Psoas muscle (tissue), 8 donors: ENCODE results near the gene BCAS3. TPM values are rescaled to one million over a fixed set of nuclear protein-coding genes. Genes with fewer than 3 reads are reported as not detected.

ENCODE experiments used
- ATAC-seq, 4 donors: fragments of 200-7000 bp; cut with Tn5 transposase; one replicate each; pipeline ENCODE4 v1.9.1; 2020; ENCODE audit warnings: moderate library complexity in 3 of 4, mild to moderate bottlenecking in 2 of 4
- DNase-seq, 2 donors: peaks; one replicate each; pipeline ENCODE4 v3.0.0-alpha.2; 2020
- H3K27ac ChIP-seq: fragments of 200-600 bp; one replicate; pipeline ENCODE4 v1.8.0; 2022
- H3K27me3 ChIP-seq, 3 donors: fragments of 200-600 bp in 1 of 3; one replicate each; pipeline versions ENCODE4 v1.6.1 to v1.8.0; 2013 to 2022; ENCODE audit warnings: low read length in 2 of 3, mild to moderate bottlenecking in 2 of 3, moderate library complexity in 1 of 3; ENCODE audit not compliant: insufficient read depth in 3 of 3
- H3K36me3 ChIP-seq, 2 donors: fragments of 200-600 bp in 1 of 2; one replicate each; pipeline versions ENCODE4 v1.6.1 to v1.8.0; 2013 to 2022; ENCODE audit warnings: low read depth in 1 of 2, mild to moderate bottlenecking in 1 of 2, moderate library complexity in 1 of 2; ENCODE audit not compliant: insufficient read depth in 1 of 2
- H3K4me1 ChIP-seq: fragments of 200-600 bp; one replicate; pipeline ENCODE4 v1.8.0; 2022
- H3K4me3 ChIP-seq: fragments of 200-600 bp; one replicate; pipeline ENCODE4 v1.8.0; 2022; ENCODE audit warnings: mild to moderate bottlenecking
- H3K9me3 ChIP-seq: fragments of 200-600 bp; one replicate; pipeline ENCODE4 v1.8.0; 2022
- WGBS, 3 donors: extraction: QIAGEN DNeasy Blood & Tissue Kit; methylation state at CpG; one replicate each; pipeline versions ENCODE4 v1.1.6 to v1.1.7; 2013; 5-methylcytosine and 5-hydroxymethylcytosine counted together
- intact Hi-C, 2 donors: fragments of 100-400 bp; cut with DNase I; formaldehyde crosslinking; loops; one replicate each; pipeline versions ENCODE4 v1.11.0 to v1.14.2; 2022
- polyA plus RNA-seq, 3 donors: library from polyadenylated mRNA; stranded (reverse); fragments of 200-250 nt; gene quantifications; one replicate each; pipeline ENCODE4 v1.2.3, GENCODE V29; 2013
- total RNA-seq, 4 donors: library from RNA; stranded (reverse); fragmentation: NEBNext Ultra II Directional in 2 of 4; extraction: Animal tissue kit (Norgen Biotek cat#: 25700) in 2 of 4; gene quantifications; one replicate each; pipeline versions ENCODE4 v1.2.1 to v1.2.4, GENCODE V29; 2021 to 2023
- TF ChIP-seq, protein P1 (sequence below): fragments of 200-600 bp; IDR thresholded peaks from one replicate; pipeline ENCODE4 v1.8.0; 2022; ENCODE audit warnings: antibody characterized with exemption
- donor health status: healthy with polysubstance abuse.
- donor health status: DM: no; HTN: no; CAD: no; lungs with moderate emphysema.
- donor health status: Bipolar disorder and iron deficiency.
- donor health status: healthy.
- donor health status: DM: yes; HTN: yes; CAD: no.
- donor health status: DM: no; HTN: no; CAD: no.
- donor health status: DM: no; HTN: no; CAD: no.
- donor health status: DM: yes; HTN: yes; CAD: no.

BCAS3 gene
- total and polyA plus RNA-seq, 7 donors: 2.4 to 28.8 (median 15.0) TPM

DNA sequence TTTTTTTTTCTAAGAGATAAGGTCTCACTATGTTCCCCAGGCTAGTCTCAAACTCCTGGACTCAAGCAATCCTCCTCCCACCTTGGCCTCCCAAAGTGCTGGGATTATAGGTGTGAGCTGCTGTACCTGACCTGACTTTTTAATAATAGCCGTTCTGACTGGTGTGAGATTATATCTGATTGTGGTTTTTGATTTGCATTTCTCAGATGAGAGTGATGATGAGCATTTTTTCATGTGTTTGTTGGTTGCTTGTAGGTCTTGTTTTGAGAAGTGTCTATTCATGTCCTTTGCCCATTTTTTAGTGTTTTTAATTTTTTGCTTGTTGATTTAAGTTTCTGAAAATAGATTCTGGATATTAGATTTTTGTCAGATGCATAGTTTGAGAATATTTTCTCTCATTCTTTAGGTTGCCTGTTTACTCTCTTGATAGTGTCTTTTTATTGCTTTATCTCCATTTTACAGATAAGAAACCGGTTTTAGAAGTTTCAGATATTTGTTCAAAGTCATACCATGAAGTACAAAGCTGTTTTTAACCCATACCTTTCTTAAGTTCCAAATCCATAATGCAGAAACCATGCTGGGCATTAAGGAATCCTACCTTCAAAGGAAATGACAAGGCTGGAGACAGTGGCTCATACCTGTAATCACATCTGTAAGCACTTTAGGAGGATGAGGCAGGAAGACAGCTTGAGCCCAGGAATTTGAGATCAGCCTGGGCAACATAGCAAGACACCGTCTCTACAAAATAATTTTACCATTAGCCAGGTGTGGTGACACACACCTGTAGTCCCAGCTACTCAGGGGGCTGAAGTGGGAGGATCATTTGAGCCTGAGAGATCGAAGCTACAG lies 553.5 kb downstream of the BCAS3 start:
- TF ChIP-seq, protein P1, sequence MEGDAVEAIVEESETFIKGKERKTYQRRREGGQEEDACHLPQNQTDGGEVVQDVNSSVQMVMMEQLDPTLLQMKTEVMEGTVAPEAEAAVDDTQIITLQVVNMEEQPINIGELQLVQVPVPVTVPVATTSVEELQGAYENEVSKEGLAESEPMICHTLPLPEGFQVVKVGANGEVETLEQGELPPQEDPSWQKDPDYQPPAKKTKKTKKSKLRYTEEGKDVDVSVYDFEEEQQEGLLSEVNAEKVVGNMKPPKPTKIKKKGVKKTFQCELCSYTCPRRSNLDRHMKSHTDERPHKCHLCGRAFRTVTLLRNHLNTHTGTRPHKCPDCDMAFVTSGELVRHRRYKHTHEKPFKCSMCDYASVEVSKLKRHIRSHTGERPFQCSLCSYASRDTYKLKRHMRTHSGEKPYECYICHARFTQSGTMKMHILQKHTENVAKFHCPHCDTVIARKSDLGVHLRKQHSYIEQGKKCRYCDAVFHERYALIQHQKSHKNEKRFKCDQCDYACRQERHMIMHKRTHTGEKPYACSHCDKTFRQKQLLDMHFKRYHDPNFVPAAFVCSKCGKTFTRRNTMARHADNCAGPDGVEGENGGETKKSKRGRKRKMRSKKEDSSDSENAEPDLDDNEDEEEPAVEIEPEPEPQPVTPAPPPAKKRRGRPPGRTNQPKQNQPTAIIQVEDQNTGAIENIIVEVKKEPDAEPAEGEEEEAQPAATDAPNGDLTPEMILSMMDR: no peak
- WGBS, 3 donors: 92 to 94% (median 92%) methylated on average over 4 of the region's 4 CpGs
- DNase-seq: no peak
- intact Hi-C loops: no loop called here
- no peaks in the 10 kb centered on the region for H3K36me3 ChIP-seq
- peaks cover 7% of the 10 kb centered on the region for H3K4me1 ChIP-seq
- no peak for ATAC-seq
- H3K4me3 ChIP-seq: no peak overlapping the region
- no peaks in the 10 kb centered on the region for H3K27me3 ChIP-seq
- no peak overlapping the region for H3K27ac ChIP-seq
- H3K9me3 ChIP-seq: no peaks in the 10 kb centered on the region

DNA sequence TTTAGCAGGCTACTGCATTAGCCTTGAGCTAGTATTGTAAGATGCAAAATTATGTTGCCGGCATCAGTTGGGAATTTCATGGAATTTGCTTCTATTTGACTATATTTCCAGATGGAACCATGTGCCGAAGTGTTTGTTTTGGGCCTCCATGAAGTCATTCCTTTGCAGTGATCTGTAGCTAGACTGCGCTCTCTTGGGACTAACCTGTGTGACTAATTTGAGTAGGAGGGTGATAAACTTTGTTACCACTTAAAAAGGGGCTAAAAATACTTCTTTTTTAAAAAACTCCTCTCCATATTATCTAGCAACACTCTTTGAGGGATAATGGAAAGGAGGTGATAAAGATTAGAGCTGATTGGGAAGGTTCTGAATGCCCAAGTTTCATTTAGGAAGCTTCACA lies 555.2 kb downstream of the BCAS3 start:
- no peaks in the 10 kb centered on the region for H3K9me3 ChIP-seq

DNA sequence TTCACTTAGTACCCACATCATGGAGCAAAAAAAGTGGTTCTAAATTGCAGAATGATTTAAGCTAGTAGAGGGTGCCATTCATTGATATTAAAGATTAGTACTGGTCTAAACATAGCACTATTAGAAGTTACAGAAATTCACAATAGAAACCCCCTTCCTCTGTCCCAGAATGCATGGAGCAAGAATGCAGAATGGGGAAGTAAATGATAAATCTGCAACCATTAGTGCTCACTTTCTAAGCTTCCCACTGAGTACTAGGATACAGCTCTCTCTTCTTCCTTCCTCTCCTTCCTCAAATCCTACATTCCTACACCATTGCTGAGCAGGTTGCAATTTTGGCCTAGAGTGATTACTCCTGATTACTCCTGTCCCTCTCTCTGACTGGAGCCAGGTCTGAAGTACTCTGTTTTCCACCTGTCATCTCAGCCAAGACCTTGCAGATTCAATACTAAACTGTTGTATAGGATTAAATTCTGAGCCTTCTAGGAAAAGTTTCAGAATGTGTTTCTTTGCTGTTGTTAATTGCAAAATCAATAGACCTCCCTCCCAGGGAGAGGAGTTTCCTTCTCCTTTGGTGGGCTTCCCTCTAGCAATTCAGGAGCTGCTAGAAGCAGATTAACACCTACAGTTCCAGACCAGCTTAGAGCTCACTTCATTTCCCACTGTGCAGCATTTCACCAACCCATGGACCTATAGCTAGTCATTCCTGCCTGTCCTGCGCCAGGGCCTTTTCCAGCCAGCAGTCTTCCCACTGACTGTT lies 556.5 kb downstream of the BCAS3 start:
- Histone ChIP-seq H3K9me3 (no peaks in the 10 kb centered on the region), H3K4me3 (no peak overlapping the region), H3K36me3 (no peaks in the 10 kb centered on the region), H3K27me3 (no peaks in the 10 kb centered on the region), H3K27ac (no peak overlapping the region), H3K4me1 (peaks cover 13% of the 10 kb centered on the region)
- DNase-seq (no peak), ATAC-seq (no peak)
- 94 to 100% (median 100%) methylated on average over 1 of the region's 1 CpG for WGBS, 3 donors
- TF ChIP-seq, protein P1: no peak
- intact Hi-C loops: no loop called here

More for the DNA sequence above, 555.2 kb downstream of the BCAS3 start:
- DNase-seq: no peak
- intact Hi-C loops: no loop called here
- whole genome bisulfite sequencing, 3 donors: 79 to 86% (median 83%) methylated on average over 3 of the region's 3 CpGs
- TF ChIP-seq, protein P1: no peak
- Histone ChIP-seq H3K27ac (no peak overlapping the region), H3K27me3 (no peaks in the 10 kb centered on the region), H3K4me3 (no peak overlapping the region), H3K4me1 (peaks cover 7% of the 10 kb centered on the region), H3K36me3 (no peaks in the 10 kb centered on the region)
- ATAC-seq: no peak

DNA sequence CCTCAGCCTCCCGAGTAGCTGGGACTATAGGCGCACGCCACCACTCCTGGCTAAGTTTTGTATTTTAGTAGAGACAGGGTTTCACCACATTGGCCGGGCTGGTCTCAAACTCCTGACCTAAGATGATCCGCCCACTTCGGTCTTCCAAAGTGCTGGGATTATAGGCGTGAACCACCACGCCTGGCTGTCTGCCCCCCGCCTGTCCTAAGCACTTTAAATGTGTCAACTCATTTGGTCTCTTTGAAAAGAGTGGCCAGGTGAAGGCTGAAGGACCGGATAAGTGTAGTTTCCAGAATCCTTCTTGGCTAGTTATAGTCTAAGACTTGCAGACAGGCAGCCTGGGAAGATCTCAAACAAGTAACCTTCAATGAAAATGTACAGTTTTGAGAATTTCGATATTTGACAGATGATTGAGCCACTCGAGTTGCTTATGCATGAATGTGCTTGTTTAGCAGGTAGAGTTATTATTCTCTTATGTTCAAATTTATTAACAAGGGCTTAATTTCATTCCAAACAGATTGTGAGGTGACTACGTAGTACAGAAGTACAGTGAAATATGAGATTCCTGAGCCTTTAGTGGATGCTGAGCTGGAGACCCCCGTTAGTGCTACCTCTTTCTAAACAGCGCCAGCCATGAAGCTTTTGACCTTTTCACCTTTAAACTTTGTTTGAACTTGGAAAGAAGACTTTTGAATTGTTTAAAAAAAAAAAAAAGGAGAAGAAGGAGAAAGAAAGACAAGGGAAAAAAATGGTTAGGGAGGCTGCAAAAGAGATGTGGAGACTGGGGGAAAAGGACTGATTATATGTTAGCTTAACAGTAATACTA lies 557.6 kb downstream of the BCAS3 start:
- Histone ChIP-seq H3K9me3 (no peaks in the 10 kb centered on the region), H3K27me3 (no peaks in the 10 kb centered on the region), H3K27ac (no peak overlapping the region), H3K36me3 (no peaks in the 10 kb centered on the region), H3K4me3 (no peak overlapping the region), H3K4me1 (peaks cover 13% of the 10 kb centered on the region)
- TF ChIP-seq, protein P1: no peak
- DNase-seq (no peak), ATAC-seq (peak in 1 of 4 donors; percentile 31)
- WGBS, 3 donors: 45 to 77% (median 50%) methylated on average over 15 of the region's 15 CpGs
- intact Hi-C loops: no loop called here
